Activated T-helper 2 cell treated with anti-CD3 and anti-CD28 coated beads, Interferon-gamma antibody, Interleukin-2, Interleukin-4, amounts not matched to agents 10 μg/mL and 5 μg/mL and 100 μg/mL, durations not matched to agents 14 hours and 24 hours and 36 hours (primary cell): ENCODE data around the gene NREP. TPM values are rescaled to one million over a fixed set of nuclear protein-coding genes. Genes with fewer than 3 reads are reported as not detected.
"Not testable (repeated sequence)": the region's sequence is repeated elsewhere in the genome, so short reads cannot be mapped to it uniquely, and the experiment has no call there.

Experiments
- DNase-seq: peaks from one replicate; pipeline ENCODE4 v3.0.0; 2021; ENCODE audit warnings: low spot score
- H3K27ac Mint-ChIP-seq: one replicate; pipeline ENCODE4 v1.8.0; 2021; ENCODE audit warnings: mixed read lengths
- H3K27me3 Mint-ChIP-seq: one replicate; pipeline ENCODE4 v1.8.0; 2021; ENCODE audit warnings: low read depth, mixed read lengths
- H3K36me3 Mint-ChIP-seq: one replicate; pipeline ENCODE4 v1.8.0; 2021; ENCODE audit warnings: low read depth, mixed read lengths
- H3K4me1 Mint-ChIP-seq: one replicate; pipeline ENCODE4 v1.8.0; 2021; ENCODE audit warnings: low read depth, mixed read lengths
- H3K4me3 Mint-ChIP-seq: one replicate; pipeline ENCODE4 v1.8.0; 2021; ENCODE audit warnings: low read depth, mild to moderate bottlenecking, moderate library complexity, mixed read lengths
- H3K9me3 Mint-ChIP-seq: one replicate; pipeline ENCODE4 v1.8.0; 2021; ENCODE audit warnings: mixed read lengths
- intact Hi-C: fragments of 100-400 bp; cut with micrococcal nuclease; formaldehyde crosslinking; loops from one replicate; pipeline ENCODE4 v1.15.1; 2023
- total RNA-seq: library from RNA; stranded (reverse); gene quantifications from 2 replicates; pipeline ENCODE4 v1.2.3, GENCODE V29; 2022

The NREP gene
- total RNA-seq, 1 donor from 2014 or later: 35.3 TPM

GRCh38 chr5:111730659-111731382 is 26.2 kb downstream of the NREP start:
- no peak for DNase-seq
- Mint-ChIP-seq H3K4me1 (peaks cover 43% of the 10 kb centered on the region), H3K9me3 (no peaks in the 10 kb centered on the region), H3K27me3 (no peaks in the 10 kb centered on the region), H3K36me3 (peaks cover 67% of the 10 kb centered on the region), H3K4me3 (no peak overlapping the region), H3K27ac (peak overlapping the region; percentile 68)
- intact Hi-C loops: loop anchor here (2.0 kb wide), 2 partner anchors 18 to 26 kb away; partner anchors contain the start of gene NREP

GRCh38 chr5:111728941-111729340 is 28.1 kb downstream of the NREP start:
- H3K9me3 Mint-ChIP-seq: no peaks in the 10 kb centered on the region
- H3K36me3 Mint-ChIP-seq: peaks cover 60% of the 10 kb centered on the region
- DNase-seq: no peak
- peaks cover 29% of the 10 kb centered on the region for H3K4me1 Mint-ChIP-seq
- no peak overlapping the region for H3K27ac Mint-ChIP-seq
- H3K4me3 Mint-ChIP-seq: no peak overlapping the region
- no peaks in the 10 kb centered on the region for H3K27me3 Mint-ChIP-seq
- intact Hi-C loops: no loop called here

- no peaks in the 10 kb centered on the region for H3K9me3 Mint-ChIP-seq
- H3K27me3 Mint-ChIP-seq: no peaks in the 10 kb centered on the region
- H3K4me3 Mint-ChIP-seq: no peak overlapping the region
- H3K4me1 Mint-ChIP-seq: peaks cover 23% of the 10 kb centered on the region
- peaks cover 48% of the 10 kb centered on the region for H3K36me3 Mint-ChIP-seq
- DNase-seq: no peak
- H3K27ac Mint-ChIP-seq: no peak overlapping the region
- intact Hi-C loops: no loop called here
Measured at GRCh38 chr5:111726986-111727385, 30.0 kb downstream of the NREP start.

GRCh38 chr5:111722140-111722539 is 34.9 kb downstream of the NREP start:
- DNase-seq: no peak
- peaks cover 10% of the 10 kb centered on the region for H3K36me3 Mint-ChIP-seq
- no peak overlapping the region for H3K27ac Mint-ChIP-seq
- intact Hi-C loops: no loop called here
- H3K27me3 Mint-ChIP-seq: peaks cover 3% of the 10 kb centered on the region
- H3K9me3 Mint-ChIP-seq: no peaks in the 10 kb centered on the region
- H3K4me3 Mint-ChIP-seq: no peak overlapping the region
- peaks cover 7% of the 10 kb centered on the region for H3K4me1 Mint-ChIP-seq

GRCh38 chr5:111720333-111720890 is 36.6 kb downstream of the NREP start:
- no peak overlapping the region for H3K4me3 Mint-ChIP-seq
- no peak overlapping the region for H3K27ac Mint-ChIP-seq
- H3K27me3 Mint-ChIP-seq: peaks cover 5% of the 10 kb centered on the region
- H3K9me3 Mint-ChIP-seq: no peaks in the 10 kb centered on the region
- no peak for DNase-seq
- intact Hi-C loops: no loop called here
- no peaks in the 10 kb centered on the region for H3K36me3 Mint-ChIP-seq
- peaks cover 3% of the 10 kb centered on the region for H3K4me1 Mint-ChIP-seq

GRCh38 chr5:111719773-111720172 is 37.2 kb downstream of the NREP start:
- no peak overlapping the region for H3K27ac Mint-ChIP-seq
- H3K4me3 Mint-ChIP-seq: no peak overlapping the region
- peaks cover 4% of the 10 kb centered on the region for H3K9me3 Mint-ChIP-seq
- peaks cover 3% of the 10 kb centered on the region for H3K4me1 Mint-ChIP-seq
- H3K36me3 Mint-ChIP-seq: no peaks in the 10 kb centered on the region
- no peak for DNase-seq
- H3K27me3 Mint-ChIP-seq: peaks cover 11% of the 10 kb centered on the region
- intact Hi-C loops: no loop called here

GRCh38 chr5:111716789-111717188 is 40.2 kb downstream of the NREP start:
- DNase-seq, H3K36me3 Mint-ChIP-seq, H3K27ac Mint-ChIP-seq, H3K4me1 Mint-ChIP-seq, H3K4me3 Mint-ChIP-seq, intact Hi-C loops: not testable (repeated sequence)
- Mint-ChIP-seq H3K9me3 (peaks cover 22% of the 10 kb centered on the region), H3K27me3 (peaks cover 28% of the 10 kb centered on the region)

- intact Hi-C loops: no loop called here
- Mint-ChIP-seq H3K4me3 (no peak overlapping the region), H3K9me3 (peaks cover 7% of the 10 kb centered on the region), H3K4me1 (peaks cover 17% of the 10 kb centered on the region), H3K27me3 (peaks cover 9% of the 10 kb centered on the region), H3K27ac (no peak overlapping the region), H3K36me3 (no peaks in the 10 kb centered on the region)
- no peak for DNase-seq
Measured at GRCh38 chr5:111707630-111708164, 49.3 kb downstream of the NREP start.

GRCh38 chr5:111706345-111706744 is 50.6 kb downstream of the NREP start:
- DNase-seq: no peak
- peaks cover 9% of the 10 kb centered on the region for H3K27me3 Mint-ChIP-seq
- no peak overlapping the region for H3K4me3 Mint-ChIP-seq
- H3K4me1 Mint-ChIP-seq: peaks cover 20% of the 10 kb centered on the region
- H3K9me3 Mint-ChIP-seq: no peaks in the 10 kb centered on the region
- intact Hi-C loops: no loop called here
- H3K36me3 Mint-ChIP-seq: no peaks in the 10 kb centered on the region
- no peak overlapping the region for H3K27ac Mint-ChIP-seq

- Mint-ChIP-seq H3K4me3 (no peak overlapping the region), H3K27ac (no peak overlapping the region), H3K4me1 (peaks cover 20% of the 10 kb centered on the region), H3K9me3 (no peaks in the 10 kb centered on the region), H3K36me3 (no peaks in the 10 kb centered on the region), H3K27me3 (peaks cover 10% of the 10 kb centered on the region)
- intact Hi-C loops: no loop called here
- DNase-seq: no peak
Measured at GRCh38 chr5:111704452-111705085, 52.4 kb downstream of the NREP start.

- Mint-ChIP-seq H3K27me3 (peaks cover 11% of the 10 kb centered on the region), H3K27ac (peak overlapping the region; percentile 26), H3K36me3 (no peaks in the 10 kb centered on the region), H3K9me3 (no peaks in the 10 kb centered on the region), H3K4me3 (peak overlapping the region; percentile 55), H3K4me1 (peaks cover 20% of the 10 kb centered on the region)
- intact Hi-C loops: no loop called here
- peak; percentile 26 for DNase-seq
Measured at GRCh38 chr5:111703662-111704061, 53.3 kb downstream of the NREP start.

GRCh38 chr5:111699976-111700375 is 57.0 kb downstream of the NREP start:
- H3K4me3 Mint-ChIP-seq: no peak overlapping the region
- H3K27ac Mint-ChIP-seq: no peak overlapping the region
- H3K9me3 Mint-ChIP-seq: no peaks in the 10 kb centered on the region
- intact Hi-C loops: loop anchor here (5.0 kb wide), 1 partner anchor 148 kb away; no protein-coding TSS in a partner anchor
- H3K36me3 Mint-ChIP-seq: no peaks in the 10 kb centered on the region
- peaks cover 9% of the 10 kb centered on the region for H3K27me3 Mint-ChIP-seq
- H3K4me1 Mint-ChIP-seq: peaks cover 20% of the 10 kb centered on the region
- DNase-seq: no peak

GRCh38 chr5:111699324-111699723 is 57.7 kb downstream of the NREP start:
- Mint-ChIP-seq H3K36me3 (no peaks in the 10 kb centered on the region), H3K27me3 (peaks cover 9% of the 10 kb centered on the region), H3K9me3 (no peaks in the 10 kb centered on the region), H3K4me3 (no peak overlapping the region), H3K4me1 (peaks cover 16% of the 10 kb centered on the region), H3K27ac (no peak overlapping the region)
- intact Hi-C loops: loop anchor here (5.0 kb wide), 1 partner anchor 147 kb away; no protein-coding TSS in a partner anchor
- DNase-seq: no peak
